Amniotic epithelial cell (primary cell): ENCODE results near the gene LMOD1.
"Not testable (repeated sequence)": the region's sequence is repeated elsewhere in the genome, so short reads cannot be mapped to it uniquely, and the experiment has no call there.

Experiments
- DNase-seq: peaks from one replicate; pipeline ENCODE4 v3.0.0-alpha.2; 2010; ENCODE audit warnings: low read depth

Gene LMOD1

GRCh38 chr1:201947697-201948008 lies 1.3 kb upstream of the LMOD1 start:
- no peak for DNase-seq

DNA sequence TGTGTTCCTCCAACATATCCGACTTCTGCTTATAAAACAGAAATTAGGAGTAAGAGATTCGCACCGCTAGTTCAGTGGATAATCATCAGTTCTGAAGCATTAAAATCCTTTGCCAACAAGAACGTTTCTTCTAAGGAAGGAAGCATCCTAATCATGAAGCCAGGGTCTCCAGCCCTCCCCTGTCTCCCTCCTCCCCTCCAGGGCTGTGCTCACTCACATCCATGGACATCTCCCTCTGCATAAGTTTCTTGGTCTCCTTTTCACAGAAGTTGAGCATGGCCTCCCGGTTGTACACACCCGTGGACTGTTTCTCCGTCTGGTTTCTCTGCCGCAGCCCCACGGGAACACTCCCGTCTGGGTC lies 505 bp downstream of the LMOD1 start:
- no peak for DNase-seq

GRCh38 chr1:201945157-201945556 lies 1.2 kb downstream of the LMOD1 start:
- DNase-seq, result no peak

DNA sequence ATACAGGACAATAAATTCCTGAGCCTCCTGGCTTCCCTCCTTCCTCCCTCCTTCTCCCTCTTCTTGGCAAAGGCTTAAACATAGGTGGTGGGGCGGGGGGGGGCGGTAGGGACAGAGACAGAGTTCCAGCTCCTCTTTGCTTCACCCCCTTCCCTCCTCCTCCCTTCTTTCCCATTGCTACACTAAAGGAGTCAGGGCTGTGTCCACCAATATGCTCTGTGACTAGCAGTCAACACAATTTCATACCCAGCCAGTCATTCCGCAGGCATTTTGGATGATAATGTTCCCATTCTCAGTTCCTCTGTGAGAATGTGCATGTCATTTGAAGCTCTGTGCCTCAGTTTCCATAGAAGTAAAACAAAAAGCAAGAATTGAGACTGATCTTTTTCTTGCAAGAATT lies 1.7 kb downstream of the LMOD1 start:
- no peak for DNase-seq

DNA sequence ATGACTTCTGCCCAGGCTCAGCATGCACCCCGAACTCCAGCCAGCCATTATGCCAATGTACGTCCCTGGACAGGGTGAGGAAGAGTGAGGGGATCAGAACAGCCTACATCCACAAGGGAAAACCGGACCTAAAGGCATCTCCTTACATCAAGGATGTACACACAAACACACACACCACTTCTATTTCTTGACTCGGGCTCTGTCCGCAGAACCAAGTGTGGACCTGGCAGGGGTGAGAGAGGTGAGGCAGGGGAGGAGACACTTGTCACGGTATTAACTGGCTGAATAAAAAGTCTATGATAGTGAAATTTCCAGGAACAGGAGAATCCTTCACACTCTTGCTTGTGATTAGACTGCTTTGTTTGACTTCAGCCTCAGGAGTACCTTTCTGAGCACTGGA lies 2.3 kb downstream of the LMOD1 start:
- DNase-seq, result no peak

DNA sequence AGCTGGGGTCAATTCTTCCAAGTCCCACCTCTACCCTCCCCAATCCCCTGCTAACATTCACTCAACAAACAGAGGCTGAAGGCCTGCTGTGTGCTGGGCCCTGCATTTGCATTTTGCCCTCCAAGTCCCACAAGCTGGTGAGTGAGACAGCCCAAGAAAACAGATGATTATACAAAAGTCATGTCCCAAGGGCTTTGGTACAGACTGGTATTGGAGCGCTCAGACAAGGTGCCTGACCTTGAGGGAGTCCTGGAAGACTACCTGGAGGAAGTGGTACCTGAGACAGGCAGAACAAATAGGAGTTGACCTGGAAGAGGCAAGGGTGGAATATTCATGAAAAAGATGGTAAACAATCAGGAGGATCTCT lies 4.2 kb downstream of the LMOD1 start:
- no peak for DNase-seq

DNA sequence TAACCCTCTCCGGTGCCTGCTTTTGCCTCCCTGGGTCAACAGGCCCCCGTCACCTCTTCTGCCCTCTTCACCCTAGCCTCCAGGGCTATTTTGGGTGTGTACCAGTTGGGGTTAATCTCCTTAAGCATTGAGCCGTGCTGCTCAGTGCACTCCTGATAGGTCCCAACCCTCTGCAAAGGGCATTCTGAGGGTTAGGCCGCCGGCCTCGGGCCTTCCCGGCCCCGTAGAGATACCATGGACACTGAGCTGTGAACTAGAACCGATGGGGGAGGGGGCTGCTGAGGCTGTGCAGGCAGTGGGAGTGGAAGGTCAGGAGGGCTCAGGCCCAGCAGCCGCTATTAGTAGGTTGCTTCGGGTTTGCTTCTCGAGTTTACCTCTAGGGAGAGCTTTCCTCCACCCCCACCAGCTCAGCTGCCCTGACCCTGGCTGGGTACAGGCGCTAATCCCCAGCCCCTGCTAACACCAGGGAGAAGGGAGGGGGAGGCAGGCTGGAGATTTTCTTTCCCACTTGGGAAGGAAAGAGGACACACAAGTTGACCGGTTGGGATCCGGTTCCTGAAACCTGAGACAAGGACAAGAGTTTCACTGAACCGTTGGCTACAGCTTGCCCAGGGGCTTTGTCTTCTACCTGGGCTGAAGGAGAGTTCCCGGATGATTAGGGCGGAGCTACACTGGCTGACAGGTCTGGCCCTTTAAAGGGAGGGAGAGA lies 4.8 kb downstream of the LMOD1 start:
- peak; percentile 25 for DNase-seq

GRCh38 chr1:201940316-201940715 lies 6.0 kb downstream of the LMOD1 start:
- DNase-seq, result not testable (repeated sequence)

GRCh38 chr1:201939574-201939973 lies 6.8 kb downstream of the LMOD1 start:
- DNase-seq, result no peak

DNA sequence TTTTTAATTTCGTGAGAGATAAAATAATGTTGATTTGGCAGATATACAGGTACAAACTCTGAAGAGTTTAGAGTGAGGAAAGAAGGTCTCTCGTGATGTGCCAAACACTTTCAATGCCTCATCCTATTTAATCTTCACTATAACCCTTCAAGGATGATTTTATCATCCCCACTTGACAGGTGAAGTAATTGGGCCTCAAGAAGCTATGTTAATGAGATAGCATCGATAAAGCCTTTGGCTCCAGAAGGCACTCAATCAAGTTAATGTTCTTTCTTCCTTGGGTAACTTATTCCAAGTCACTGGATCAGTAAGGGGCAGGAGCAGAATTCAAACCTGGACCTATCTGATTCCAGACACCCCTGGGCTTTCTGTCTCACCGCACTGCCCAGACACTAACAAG lies 7.2 kb downstream of the LMOD1 start:
- no peak for DNase-seq

DNA sequence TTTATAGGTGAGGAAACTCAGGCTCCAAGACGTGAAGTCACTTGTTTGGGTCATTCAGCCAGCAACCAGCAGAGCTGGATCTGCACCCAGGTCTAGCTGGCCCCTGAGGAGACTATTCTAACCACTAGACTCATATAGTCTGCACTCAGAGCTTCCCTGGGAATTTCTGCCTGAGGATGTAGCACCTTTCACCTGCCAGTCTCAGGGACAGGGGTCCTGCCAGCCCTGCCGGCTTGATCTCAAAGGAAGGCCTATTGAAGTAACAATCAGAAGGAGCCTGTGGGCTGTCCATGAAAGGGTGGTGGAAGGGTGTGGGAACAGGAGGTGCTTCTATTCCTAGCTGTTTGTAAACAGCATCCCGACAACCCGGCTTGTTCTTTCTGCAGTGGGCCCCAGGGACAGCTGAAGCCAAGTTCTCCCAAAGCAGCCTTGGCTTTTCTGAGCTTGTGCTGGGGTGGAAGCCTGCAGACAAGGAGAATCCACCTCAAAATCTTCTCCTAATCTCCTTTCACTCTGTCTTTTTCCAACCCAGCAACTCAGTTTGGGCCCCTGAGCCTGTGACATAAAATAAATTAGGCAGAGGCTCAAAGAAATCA lies 7.8 kb downstream of the LMOD1 start:
- peak; percentile 11 for DNase-seq

- DNase-seq, result peak; percentile 92
These were observed 8.6 kb downstream of the LMOD1 start for GRCh38 chr1:201937624-201938213.

DNA sequence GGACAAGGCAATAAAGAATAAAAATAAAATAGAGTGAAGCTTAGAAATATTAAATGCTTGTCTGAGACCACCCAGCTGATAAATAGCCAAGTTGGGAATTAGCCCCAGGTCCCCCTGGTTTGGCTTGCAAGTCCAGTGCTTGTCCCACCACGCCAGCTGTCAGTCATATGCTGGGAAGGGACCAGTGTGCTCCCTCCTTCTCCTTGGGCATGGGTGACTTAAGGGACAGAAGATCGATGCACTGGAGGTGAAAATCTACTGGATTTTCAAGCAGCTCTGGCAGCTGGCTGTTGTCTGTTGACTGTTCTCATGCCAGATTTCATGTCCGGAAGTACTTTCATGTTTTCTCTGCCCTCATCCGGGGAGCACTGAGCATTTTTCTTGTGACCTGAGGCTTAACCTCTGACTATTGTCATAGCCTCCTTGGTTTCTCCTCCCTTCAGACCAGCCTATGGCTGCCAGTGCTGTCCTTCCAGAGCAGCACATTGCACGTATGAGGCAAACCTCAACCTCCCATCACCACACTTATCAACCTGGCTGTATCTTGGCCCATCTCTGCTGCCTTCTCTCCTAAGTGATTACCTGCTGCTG lies 12.4 kb downstream of the LMOD1 start:
- peak; percentile 79 for DNase-seq

DNA sequence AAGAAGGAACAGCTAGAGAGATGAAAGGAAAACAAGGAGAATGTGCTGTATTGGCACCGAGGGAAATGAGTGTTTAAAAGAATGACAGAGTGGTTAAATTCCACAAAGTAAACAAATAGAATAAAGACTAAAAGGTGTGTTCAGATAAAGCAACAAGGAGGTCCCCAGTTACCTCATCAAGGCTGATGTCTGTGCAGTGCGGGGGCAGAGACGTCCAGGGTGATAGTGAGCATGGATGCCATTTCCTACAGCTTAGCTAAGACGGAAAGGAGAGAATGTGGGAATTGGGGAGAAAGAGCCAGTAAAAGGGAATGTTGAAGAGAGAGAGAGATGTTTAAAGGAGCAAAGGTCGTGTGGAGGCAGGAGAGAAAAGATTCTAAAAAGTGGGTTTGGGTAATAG lies 15.5 kb downstream of the LMOD1 start:
- DNase-seq, result no peak

DNA sequence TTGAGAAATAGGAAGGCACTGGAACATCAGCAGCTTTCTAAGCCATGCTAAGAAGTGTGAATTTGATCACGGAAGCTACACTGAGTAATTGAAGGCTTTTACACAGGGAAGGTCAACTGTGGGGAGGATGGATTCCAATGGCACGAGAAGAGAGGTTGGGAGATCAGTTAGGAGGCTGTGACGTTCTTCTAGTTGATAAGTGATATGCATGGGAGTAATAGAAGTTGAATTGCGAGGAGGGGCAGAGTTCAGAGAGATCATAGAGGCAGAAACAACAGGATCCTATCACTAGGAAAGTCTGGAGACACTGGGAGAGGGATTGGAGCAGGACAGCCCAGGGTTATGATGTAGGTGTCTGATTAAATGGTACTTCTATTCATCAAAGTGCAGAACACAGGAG lies 16.2 kb downstream of the LMOD1 start:
- peak; percentile 14 for DNase-seq

GRCh38 chr1:201928266-201928665 lies 18.1 kb downstream of the LMOD1 start:
- no peak for DNase-seq

GRCh38 chr1:201925981-201926645 lies 20.2 kb downstream of the LMOD1 start:
- DNase-seq, result no peak

- DNase-seq, result no peak
These were observed 21.1 kb downstream of the LMOD1 start for GRCh38 chr1:201925301-201925567.

DNA sequence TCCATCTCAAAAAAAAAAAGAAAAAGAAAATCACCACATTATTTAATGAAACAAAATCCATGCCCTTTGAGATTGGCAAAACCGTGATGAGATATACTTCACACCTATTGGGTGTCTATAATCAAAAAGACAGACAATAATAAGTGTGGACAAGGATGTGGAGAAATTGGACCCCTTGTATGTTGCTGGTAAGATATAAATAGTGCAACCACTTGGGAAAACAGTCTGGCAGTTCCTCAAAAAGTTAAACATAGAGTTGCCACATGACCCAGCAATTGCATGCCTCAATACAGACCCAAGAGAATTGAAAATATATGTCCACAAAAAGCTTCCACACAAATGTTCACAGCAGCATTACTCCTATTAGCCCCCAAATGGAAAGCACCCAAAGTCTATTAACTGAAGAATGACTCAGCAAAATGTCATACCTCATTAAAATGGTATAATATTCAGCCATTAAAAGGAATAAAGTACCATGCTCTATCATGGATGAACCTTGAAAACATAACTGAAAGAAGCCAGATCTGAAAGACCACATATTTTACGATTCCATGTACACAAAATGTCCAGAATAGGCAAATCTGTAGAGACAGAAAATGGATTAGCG lies 24.3 kb downstream of the LMOD1 start:
- DNase-seq, result no peak

- no peak for DNase-seq
These were observed 28.0 kb downstream of the LMOD1 start for GRCh38 chr1:201918343-201918742.

GRCh38 chr1:201917362-201918033 lies 28.9 kb downstream of the LMOD1 start:
- peak; percentile 95 for DNase-seq

GRCh38 chr1:201916649-201917249 lies 29.6 kb downstream of the LMOD1 start:
- DNase-seq, result peak; percentile 98
